Psoas muscle (tissue), 8 donors: ENCODE data around the gene PDZD2. TPM values are rescaled to one million over a fixed set of nuclear protein-coding genes. Genes with fewer than 3 reads are reported as not detected.
"Not testable (repeated sequence)": the region's sequence is repeated elsewhere in the genome, so short reads cannot be mapped to it uniquely, and the experiment has no call there.

Source experiments
- ATAC-seq, 4 donors: fragments of 200-7000 bp; cut with Tn5 transposase; one replicate each; pipeline ENCODE4 v1.9.1; 2020; ENCODE audit warnings: moderate library complexity in 3 of 4, mild to moderate bottlenecking in 2 of 4
- DNase-seq, 2 donors: peaks; one replicate each; pipeline ENCODE4 v3.0.0-alpha.2; 2020
- H3K27ac ChIP-seq: fragments of 200-600 bp; one replicate; pipeline ENCODE4 v1.8.0; 2022
- H3K27me3 ChIP-seq, 3 donors: fragments of 200-600 bp in 1 of 3; one replicate each; pipeline versions ENCODE4 v1.6.1 to v1.8.0; 2013 to 2022; ENCODE audit warnings: low read length in 2 of 3, mild to moderate bottlenecking in 2 of 3, moderate library complexity in 1 of 3; ENCODE audit not compliant: insufficient read depth in 3 of 3
- H3K36me3 ChIP-seq, 2 donors: fragments of 200-600 bp in 1 of 2; one replicate each; pipeline versions ENCODE4 v1.6.1 to v1.8.0; 2013 to 2022; ENCODE audit warnings: low read depth in 1 of 2, mild to moderate bottlenecking in 1 of 2, moderate library complexity in 1 of 2; ENCODE audit not compliant: insufficient read depth in 1 of 2
- H3K4me1 ChIP-seq: fragments of 200-600 bp; one replicate; pipeline ENCODE4 v1.8.0; 2022
- H3K4me3 ChIP-seq: fragments of 200-600 bp; one replicate; pipeline ENCODE4 v1.8.0; 2022; ENCODE audit warnings: mild to moderate bottlenecking
- H3K9me3 ChIP-seq: fragments of 200-600 bp; one replicate; pipeline ENCODE4 v1.8.0; 2022
- CTCF ChIP-seq: fragments of 200-600 bp; IDR thresholded peaks from one replicate; pipeline ENCODE4 v1.8.0; 2022; ENCODE audit warnings: antibody characterized with exemption
- WGBS, 3 donors: extraction: QIAGEN DNeasy Blood & Tissue Kit; methylation state at CpG; one replicate each; pipeline versions ENCODE4 v1.1.6 to v1.1.7; 2013; 5-methylcytosine and 5-hydroxymethylcytosine counted together
- intact Hi-C, 2 donors: fragments of 100-400 bp; cut with DNase I; formaldehyde crosslinking; loops; one replicate each; pipeline versions ENCODE4 v1.11.0 to v1.14.2; 2022
- polyA plus RNA-seq, 3 donors: library from polyadenylated mRNA; stranded (reverse); fragments of 200-250 nt; gene quantifications; one replicate each; pipeline ENCODE4 v1.2.3, GENCODE V29; 2013
- total RNA-seq, 4 donors: library from RNA; stranded (reverse); fragmentation: NEBNext Ultra II Directional in 2 of 4; extraction: Animal tissue kit (Norgen Biotek cat#: 25700) in 2 of 4; gene quantifications; one replicate each; pipeline versions ENCODE4 v1.2.1 to v1.2.4, GENCODE V29; 2021 to 2023
- donor health status: healthy with polysubstance abuse.
- donor health status: DM: no; HTN: no; CAD: no; lungs with moderate emphysema.
- donor health status: Bipolar disorder and iron deficiency.
- donor health status: healthy.
- donor health status: DM: yes; HTN: yes; CAD: no.
- donor health status: DM: no; HTN: no; CAD: no.
- donor health status: DM: no; HTN: no; CAD: no.
- donor health status: DM: yes; HTN: yes; CAD: no.

The PDZD2 gene
- total and polyA plus RNA-seq, 7 donors, result 1.4 to 17.5 (median 4.5) TPM

- H3K4me1 ChIP-seq, result no peaks in the 10 kb centered on the region
- no peak for ATAC-seq
These were observed 132.6 kb downstream of the PDZD2 start for GRCh38 chr5:31771500-31771899.

GRCh38 chr5:31776294-31776693, 137.4 kb downstream of the PDZD2 start:
- H3K4me3 ChIP-seq, H3K27me3 ChIP-seq, H3K9me3 ChIP-seq, intact Hi-C loops, DNase-seq, H3K27ac ChIP-seq, H3K4me1 ChIP-seq, ATAC-seq, H3K36me3 ChIP-seq: not testable (repeated sequence)
- WGBS, 3 donors, result 95 to 98% (median 96%) methylated on average over 6 of the region's 6 CpGs

More at GRCh38 chr5:31771500-31771899, 132.6 kb downstream of the PDZD2 start:
- Histone ChIP-seq H3K27me3 (peaks cover 0 to 3% (median 0%) of the 10 kb centered on the region in 3 donors), H3K9me3 (no peaks in the 10 kb centered on the region), H3K27ac (no peak overlapping the region), H3K4me3 (no peak overlapping the region), H3K36me3 (no peaks in the 10 kb centered on the region)
- intact Hi-C loops, result no loop called here
- TF ChIP-seq CTCF, result no peak
- WGBS, 3 donors, result 90 to 95% (median 91%) methylated on average over 2 of the region's 2 CpGs
- no peak for DNase-seq

- TF ChIP-seq CTCF, result no peak
- intact Hi-C loops, result no loop called here
These were observed 138.2 kb downstream of the PDZD2 start for GRCh38 chr5:31776976-31777651.

GRCh38 chr5:31781772-31782171, 142.8 kb downstream of the PDZD2 start:
- H3K36me3 ChIP-seq, result no peaks in the 10 kb centered on the region
- WGBS, 3 donors, result 70 to 79% (median 75%) methylated on average over 5 of the region's 5 CpGs
- no peak for DNase-seq
- no peak overlapping the region for H3K4me3 ChIP-seq
- no peaks in the 10 kb centered on the region for H3K27me3 ChIP-seq
- peak in 1 of 4 donors; percentile 56 for ATAC-seq
- H3K9me3 ChIP-seq, result no peaks in the 10 kb centered on the region
- no peaks in the 10 kb centered on the region for H3K4me1 ChIP-seq
- intact Hi-C loops, result no loop called here
- no peak overlapping the region for H3K27ac ChIP-seq
- TF ChIP-seq CTCF, result no peak

More at GRCh38 chr5:31776976-31777651, 138.2 kb downstream of the PDZD2 start:
- Histone ChIP-seq H3K4me3 (no peak overlapping the region), H3K9me3 (no peaks in the 10 kb centered on the region), H3K36me3 (no peaks in the 10 kb centered on the region), H3K4me1 (no peaks in the 10 kb centered on the region), H3K27ac (no peak overlapping the region), H3K27me3 (no peaks in the 10 kb centered on the region)
- ATAC-seq, result no peak
- 92 to 94% (median 92%) methylated on average over 25 to 41 of the region's 41 CpGs for WGBS, 3 donors
- no peak for DNase-seq

- ATAC-seq (no peak), DNase-seq (no peak)
- Histone ChIP-seq H3K27ac (no peak overlapping the region), H3K9me3 (no peaks in the 10 kb centered on the region), H3K4me1 (no peaks in the 10 kb centered on the region), H3K27me3 (no peaks in the 10 kb centered on the region), H3K36me3 (no peaks in the 10 kb centered on the region), H3K4me3 (no peak overlapping the region)
- 80 to 90% (median 82%) methylated on average over 10 of the region's 10 CpGs for WGBS, 3 donors
- no peak for TF ChIP-seq CTCF
- intact Hi-C loops, result no loop called here
These were observed 144.2 kb downstream of the PDZD2 start for GRCh38 chr5:31783086-31783645.
